Measurements from ENCODE around the gene NOL8. TPM values are rescaled to one million over a fixed set of nuclear protein-coding genes. Genes with fewer than 3 reads are reported as not detected.
A peak's percentile ranks its signal among the peaks of the same experiment; 100 is the strongest.

The NOL8 gene
- 35.7 and 46.9 TPM in 2 replicates for total RNA-seq (2021)
- percentile 87 among the genes with signal in this experiment for Bru-seq, nascent RNA
- BruChase-seq, experiment 1, labeled RNA remaining after a 2-hour chase, result percentile 91 among the genes with signal in this experiment
- BruChase-seq, experiment 2, labeled RNA remaining after a 6-hour chase, result percentile 93 among the genes with signal in this experiment
- long read RNA-seq, full-length matches to known transcripts, result 18 of 36 reads
- long read RNA-seq, partial matches to known transcripts, result 1 of 36 reads
- long read RNA-seq, other reads (novel, unspliced or antisense), result 17 of 36 reads

- H3K4me2 ChIP-seq, result peak within 1 kb of the TSS; percentile 99
- TF ChIP-seq EZH2 (IDR thresholded peaks at IDR 0.05; ENCODE audit: low read depth) (no peak), CTCF (conservative IDR thresholded peaks at IDR 0.05) (no peak)
- H3K27me3 ChIP-seq (ENCODE audit: insufficient read depth, low read depth), result no peaks in the 10 kb centered on the region
- DNase-seq, result peak; percentile 76 to 86
- H3F3A ChIP-seq (ENCODE audit: insufficient read depth, low read depth), result no peaks in the 10 kb centered on the region; the same call in 1 of the 2 replicates
- no peaks in the 10 kb centered on the region for H4K20me1 ChIP-seq (ENCODE audit: insufficient read depth)
- intact Hi-C loops (cut with micrococcal nuclease; ENCODE audit: unreplicated experiment), result loop anchor here (2.0 to 10.0 kb wide), 2 partner anchors 309 to 439 kb away; partner anchors contain the start of gene BICD2
- no peaks in the 10 kb centered on the region for H3K9me3 ChIP-seq (ENCODE audit: insufficient read depth, low read depth)
- peaks cover 32% of the 10 kb centered on the region for H3K79me2 ChIP-seq (ENCODE audit: low read depth)
- peaks cover 22% of the 10 kb centered on the region for H3K4me1 ChIP-seq (replicated peaks; ENCODE audit: insufficient read depth)
- no TSS peak for BruUV-seq (replicated peaks)
- H2AFZ ChIP-seq, result peak within 1 kb of the TSS; percentile 92
- CTCF ChIA-PET, result no interaction called here
- POLR2A ChIA-PET (ENCODE audit: unreplicated experiment), result interaction anchor here (0.7 kb wide), 1 partner anchor 171 kb away, joined by 3 read pairs; no protein-coding TSS in a partner anchor
- H3K4me3 ChIP-seq, result peak within 1 kb of the TSS; percentile 87
- H3K9me2 ChIP-seq (ENCODE audit: insufficient read depth), result no peaks in the 10 kb centered on the region
- H3K27ac ChIP-seq, result peak within 1 kb of the TSS; percentile 90
- peaks cover 13% of the 10 kb centered on the region for H3K36me3 ChIP-seq (ENCODE audit: low read depth)
Observed at GRCh38 chr9:92325269-92325990, at the start of gene NOL8, which contains the start of gene CENPP. TSS of gene NOL8 (minus strand) at chr9:92325350. CDS start at chr9:92324161, 1,189 bp downstream. TSS of gene CENPP (plus strand) at chr9:92325953.

DNA sequence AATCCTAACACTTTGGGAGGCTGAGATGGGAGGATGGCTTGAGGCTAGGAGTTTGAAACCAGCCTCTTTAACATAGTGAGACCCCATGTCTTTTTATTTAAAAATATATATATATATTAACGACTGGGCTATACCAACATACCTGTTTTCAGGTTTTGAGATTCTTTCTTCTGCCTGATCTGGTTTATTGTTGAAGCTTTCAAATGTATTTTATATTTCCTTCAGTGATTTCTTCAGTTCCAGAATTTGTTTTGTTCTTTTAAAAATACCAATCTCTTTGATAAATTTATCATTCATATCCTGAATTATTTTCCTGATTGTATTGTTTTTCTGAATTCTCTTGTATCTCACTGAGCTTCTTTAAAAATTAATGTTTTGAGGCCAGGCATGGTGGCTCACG, 48.0 kb upstream of the NOL8 start:
- H3K27me3 ChIP-seq (ENCODE audit: insufficient read depth, low read depth), result no peaks in the 10 kb centered on the region
- no peaks in the 10 kb centered on the region for H3K36me3 ChIP-seq (ENCODE audit: low read depth)
- no peak overlapping the region for H2AFZ ChIP-seq
- intact Hi-C loops (cut with micrococcal nuclease; ENCODE audit: unreplicated experiment), result no loop called here
- BruUV-seq (replicated peaks), result no TSS peak
- H3F3A ChIP-seq (ENCODE audit: insufficient read depth, low read depth), result no peaks in the 10 kb centered on the region
- TF ChIP-seq CTCF (conservative IDR thresholded peaks at IDR 0.05) (no peak), EZH2 (IDR thresholded peaks at IDR 0.05; ENCODE audit: low read depth) (no peak)
- peaks cover 10% of the 10 kb centered on the region; the same call in 1 of the 2 replicates for H3K9me3 ChIP-seq (ENCODE audit: insufficient read depth, low read depth)
- ChIA-PET CTCF (no interaction called here), POLR2A (ENCODE audit: unreplicated experiment) (no interaction called here)
- no peaks in the 10 kb centered on the region for H3K4me1 ChIP-seq (replicated peaks; ENCODE audit: insufficient read depth)
- no peak overlapping the region for H3K27ac ChIP-seq
- H3K4me3 ChIP-seq, result no peak overlapping the region
- H3K79me2 ChIP-seq (ENCODE audit: low read depth), result no peaks in the 10 kb centered on the region
- no peak for DNase-seq
- H3K4me2 ChIP-seq, result no peak overlapping the region
- no peaks in the 10 kb centered on the region for H4K20me1 ChIP-seq (ENCODE audit: insufficient read depth)
- H3K9me2 ChIP-seq (ENCODE audit: insufficient read depth), result no peaks in the 10 kb centered on the region

- Histone ChIP-seq H3K9me2 (ENCODE audit: insufficient read depth) (no peaks in the 10 kb centered on the region), H3K9me3 (ENCODE audit: insufficient read depth, low read depth) (peaks cover 10% of the 10 kb centered on the region; the same call in 1 of the 2 replicates), H4K20me1 (ENCODE audit: insufficient read depth) (no peaks in the 10 kb centered on the region), H3K79me2 (ENCODE audit: low read depth) (no peaks in the 10 kb centered on the region), H2AFZ (no peak overlapping the region), H3K4me2 (no peak overlapping the region), H3K4me1 (replicated peaks; ENCODE audit: insufficient read depth) (no peaks in the 10 kb centered on the region), H3K27ac (no peak overlapping the region), H3K36me3 (ENCODE audit: low read depth) (no peaks in the 10 kb centered on the region), H3K4me3 (no peak overlapping the region), H3K27me3 (ENCODE audit: insufficient read depth, low read depth) (no peaks in the 10 kb centered on the region), H3F3A (ENCODE audit: insufficient read depth, low read depth) (no peaks in the 10 kb centered on the region)
- no peak for DNase-seq
- no TSS peak for BruUV-seq (replicated peaks)
- intact Hi-C loops (cut with micrococcal nuclease; ENCODE audit: unreplicated experiment), result no loop called here
- no peak for TF ChIP-seq CTCF (conservative IDR thresholded peaks at IDR 0.05)
- TF ChIP-seq EZH2 (IDR thresholded peaks at IDR 0.05; ENCODE audit: low read depth), result no peak
- ChIA-PET CTCF (no interaction called here), POLR2A (ENCODE audit: unreplicated experiment) (no interaction called here)
Observed at GRCh38 chr9:92369075-92369474, 43.9 kb upstream of the NOL8 start.

All from PC-9 (cell line).